ENCODE data around the gene NOM1.

- no peak for TF ChIP-seq EP300 (IDR thresholded peaks at IDR 0.05)
- no peak for TF ChIP-seq MAZ (IDR thresholded peaks at IDR 0.05; ENCODE audit: borderline replicate concordance, low read depth, low read length)
- no peak for TF ChIP-seq RFX5 (IDR thresholded peaks at IDR 0.05)
- TF ChIP-seq, protein P1, sequence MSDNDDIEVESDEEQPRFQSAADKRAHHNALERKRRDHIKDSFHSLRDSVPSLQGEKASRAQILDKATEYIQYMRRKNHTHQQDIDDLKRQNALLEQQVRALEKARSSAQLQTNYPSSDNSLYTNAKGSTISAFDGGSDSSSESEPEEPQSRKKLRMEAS (IDR thresholded peaks at IDR 0.05): no peak
- no peak for TF ChIP-seq CTCF (IDR thresholded peaks at IDR 0.05)
Measured at GRCh38 chr7:156986378-156986777, 36.9 kb downstream of the NOM1 start.

Measured in A549 (cell line).